A673 (cell line): ENCODE results near the gene TGM3. TPM values are rescaled to one million over a fixed set of nuclear protein-coding genes. Genes with fewer than 3 reads are reported as not detected.

Source experiments
- BruUV-seq: library from RNA; stranded (reverse); fragments of 400-500 nt; replicated peaks from 2 replicates; lab custom pipeline; 2021; lab: Mats Ljungman, UMichigan
- CTCF ChIA-PET: fragments of 300-600 bp; sonication (Branson Sonifier 250); formaldehyde crosslinking; loops from one replicate; lab custom pipeline; 2022; ENCODE audit warnings: antibody characterized with exemption; lab: Charles Lee
- POLR2A ChIA-PET: fragments of 300-600 bp; sonication (Branson Sonifier 250); formaldehyde crosslinking; loops from one replicate; lab custom pipeline; 2022; ENCODE audit warnings: antibody characterized with exemption; ENCODE audit not compliant: low non-redundant PET; lab: Charles Lee
- DNase-seq: peaks from one replicate; pipeline ENCODE4 v3.0.0-alpha.2; 2015; ENCODE audit warnings: low spot score
- H3K27ac ChIP-seq: fragments of 200-600 bp; sonication (generic); 2 replicates; pipeline ENCODE4 v1.5.1; 2016; ENCODE audit warnings: mixed run types, low read depth, mild to moderate bottlenecking, mixed read lengths, antibody characterized with exemption, low read length; ENCODE audit not compliant: poor library complexity, severe bottlenecking
- H3K27me3 ChIP-seq: fragments of 200-600 bp; sonication (generic); replicated peaks from 2 replicates; pipeline ENCODE4 v1.6.1; 2017; ENCODE audit warnings: mixed run types, low read depth, mild to moderate bottlenecking, mixed read lengths, antibody characterized with exemption, low read length; ENCODE audit not compliant: insufficient read depth, poor library complexity
- H3K36me3 ChIP-seq: fragments of 200-600 bp; sonication (generic); 2 replicates; pipeline ENCODE4 v1.6.1; 2016; ENCODE audit warnings: mixed run types, mild to moderate bottlenecking, mixed read lengths, antibody characterized with exemption, low read length; ENCODE audit not compliant: insufficient read depth, poor library complexity, severe bottlenecking
- H3K4me1 ChIP-seq: fragments of 200-600 bp; sonication (generic); 2 replicates; pipeline ENCODE4 v1.6.1; 2017; ENCODE audit warnings: mixed run types, mild to moderate bottlenecking, mixed read lengths, antibody characterized with exemption, low read length; ENCODE audit not compliant: insufficient read depth, poor library complexity, severe bottlenecking
- H3K4me3 ChIP-seq: fragments of 200-600 bp; sonication (generic); 2 replicates; pipeline ENCODE4 v1.5.1; 2016; ENCODE audit warnings: low read depth, mixed run types, mild to moderate bottlenecking, mixed read lengths, low read length; ENCODE audit not compliant: poor library complexity, severe bottlenecking
- H3K9me3 ChIP-seq: fragments of 200-600 bp; sonication (generic); 2 replicates; pipeline ENCODE4 v1.6.1; 2016; ENCODE audit warnings: mixed run types, low read depth, mild to moderate bottlenecking, mixed read lengths, antibody characterized with exemption, low read length; ENCODE audit not compliant: poor library complexity, severe bottlenecking
- EZH2 ChIP-seq: fragments of 200-600 bp; sonication (generic); IDR thresholded peaks from 2 replicates; pipeline ENCODE4 v1.6.1; 2017; ENCODE audit warnings: borderline replicate concordance, low read depth, mild to moderate bottlenecking, mixed read lengths, antibody characterized with exemption, low read length; ENCODE audit not compliant: poor library complexity, severe bottlenecking
- intact Hi-C: fragments of 100-400 bp; cut with micrococcal nuclease; formaldehyde crosslinking; loops from one replicate; pipeline ENCODE4 v1.10.0; 2022; ENCODE audit not compliant: unreplicated experiment
- total RNA-seq: library from RNA; stranded (reverse); gene quantifications from 2 replicates; pipeline ENCODE4 v1.2.3, GENCODE V29; 2021
- TF ChIP-seq, protein P1 (sequence below): fragments of 300-800, 200-600 bp; sonication (generic); conservative IDR thresholded peaks from 2 replicates; pipeline ENCODE4 v1.5.1; 2017; ENCODE audit warnings: low read depth, mild to moderate bottlenecking, antibody characterized with exemption, low read length, moderate library complexity, mixed read lengths

TGM3 gene
- total RNA-seq, 1 experiment from 2014 or later, result 0.11 TPM

DNA sequence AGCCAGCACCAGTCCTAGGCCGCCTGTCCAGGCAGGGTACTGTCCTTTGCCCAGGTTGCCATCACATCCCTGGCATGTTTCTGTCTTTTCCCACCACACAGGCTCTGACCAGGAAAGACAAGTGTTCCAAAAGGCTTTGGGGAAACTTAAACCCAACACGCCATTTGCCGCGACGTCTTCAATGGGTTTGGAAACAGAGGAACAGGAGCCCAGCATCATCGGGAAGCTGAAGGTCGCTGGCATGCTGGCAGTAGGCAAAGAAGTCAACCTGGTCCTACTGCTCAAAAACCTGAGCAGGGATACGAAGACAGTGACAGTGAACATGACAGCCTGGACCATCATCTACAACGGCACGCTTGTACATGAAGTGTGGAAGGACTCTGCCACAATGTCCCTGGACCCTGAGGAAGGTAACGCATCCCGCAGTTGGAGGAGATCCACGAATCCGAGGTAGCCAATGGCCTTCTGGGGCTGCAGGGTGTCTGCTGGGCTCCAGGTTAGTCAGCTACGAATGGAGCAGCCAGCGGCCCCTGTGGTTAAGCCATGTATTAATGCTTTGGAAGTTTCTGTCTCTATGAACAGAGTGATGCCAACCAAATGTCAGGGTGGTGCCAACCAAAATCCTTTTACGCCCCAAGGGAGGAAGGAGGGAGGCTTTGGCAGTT lies 36.2 kb downstream of the TGM3 start:
- BruUV-seq, result no TSS peak
- intact Hi-C loops, result no loop called here
- TF ChIP-seq, protein P1, sequence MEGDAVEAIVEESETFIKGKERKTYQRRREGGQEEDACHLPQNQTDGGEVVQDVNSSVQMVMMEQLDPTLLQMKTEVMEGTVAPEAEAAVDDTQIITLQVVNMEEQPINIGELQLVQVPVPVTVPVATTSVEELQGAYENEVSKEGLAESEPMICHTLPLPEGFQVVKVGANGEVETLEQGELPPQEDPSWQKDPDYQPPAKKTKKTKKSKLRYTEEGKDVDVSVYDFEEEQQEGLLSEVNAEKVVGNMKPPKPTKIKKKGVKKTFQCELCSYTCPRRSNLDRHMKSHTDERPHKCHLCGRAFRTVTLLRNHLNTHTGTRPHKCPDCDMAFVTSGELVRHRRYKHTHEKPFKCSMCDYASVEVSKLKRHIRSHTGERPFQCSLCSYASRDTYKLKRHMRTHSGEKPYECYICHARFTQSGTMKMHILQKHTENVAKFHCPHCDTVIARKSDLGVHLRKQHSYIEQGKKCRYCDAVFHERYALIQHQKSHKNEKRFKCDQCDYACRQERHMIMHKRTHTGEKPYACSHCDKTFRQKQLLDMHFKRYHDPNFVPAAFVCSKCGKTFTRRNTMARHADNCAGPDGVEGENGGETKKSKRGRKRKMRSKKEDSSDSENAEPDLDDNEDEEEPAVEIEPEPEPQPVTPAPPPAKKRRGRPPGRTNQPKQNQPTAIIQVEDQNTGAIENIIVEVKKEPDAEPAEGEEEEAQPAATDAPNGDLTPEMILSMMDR, result no peak
- TF ChIP-seq EZH2, result no peak
- no peaks in the 10 kb centered on the region for H3K36me3 ChIP-seq
- no peak overlapping the region for H3K27ac ChIP-seq
- no peak overlapping the region for H3K4me3 ChIP-seq
- ChIA-PET CTCF (interaction anchor here (0.6 kb wide), 1 partner anchor 339 kb away, joined by 9 read pairs; no protein-coding TSS in a partner anchor), POLR2A (no interaction called here)
- no peaks in the 10 kb centered on the region for H3K9me3 ChIP-seq
- H3K27me3 ChIP-seq, result peaks cover 11% of the 10 kb centered on the region
- no peaks in the 10 kb centered on the region for H3K4me1 ChIP-seq
- no peak for DNase-seq

DNA sequence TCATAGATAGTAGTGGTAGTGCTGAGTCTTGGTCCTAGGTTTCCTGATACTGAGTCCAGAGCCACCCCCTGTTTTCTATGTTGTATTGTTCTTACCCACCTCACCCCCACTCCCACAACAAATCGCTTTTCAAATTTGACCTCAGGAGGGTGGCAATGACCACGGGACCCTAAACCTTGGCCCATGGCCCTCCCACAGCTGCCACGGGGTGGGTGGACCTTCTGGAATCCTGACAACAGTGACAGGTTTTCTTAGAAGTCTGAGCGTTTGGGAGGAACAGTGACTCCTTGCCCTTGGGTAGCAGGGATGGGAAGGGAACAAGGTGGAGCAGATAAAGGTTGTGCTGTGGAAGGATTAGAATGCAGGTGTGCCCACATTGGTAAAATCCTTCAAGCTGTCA lies 36.9 kb downstream of the TGM3 start:
- Histone ChIP-seq H3K36me3 (no peaks in the 10 kb centered on the region), H3K9me3 (no peaks in the 10 kb centered on the region), H3K27me3 (peaks cover 11% of the 10 kb centered on the region), H3K4me3 (no peak overlapping the region), H3K4me1 (no peaks in the 10 kb centered on the region), H3K27ac (no peak overlapping the region)
- intact Hi-C loops, result no loop called here
- no TSS peak for BruUV-seq
- DNase-seq, result no peak
- TF ChIP-seq, protein P1, result no peak
- TF ChIP-seq EZH2, result no peak
- ChIA-PET CTCF (interaction anchor here (0.6 kb wide), 1 partner anchor 340 kb away, joined by 9 read pairs; no protein-coding TSS in a partner anchor), POLR2A (no interaction called here)

DNA sequence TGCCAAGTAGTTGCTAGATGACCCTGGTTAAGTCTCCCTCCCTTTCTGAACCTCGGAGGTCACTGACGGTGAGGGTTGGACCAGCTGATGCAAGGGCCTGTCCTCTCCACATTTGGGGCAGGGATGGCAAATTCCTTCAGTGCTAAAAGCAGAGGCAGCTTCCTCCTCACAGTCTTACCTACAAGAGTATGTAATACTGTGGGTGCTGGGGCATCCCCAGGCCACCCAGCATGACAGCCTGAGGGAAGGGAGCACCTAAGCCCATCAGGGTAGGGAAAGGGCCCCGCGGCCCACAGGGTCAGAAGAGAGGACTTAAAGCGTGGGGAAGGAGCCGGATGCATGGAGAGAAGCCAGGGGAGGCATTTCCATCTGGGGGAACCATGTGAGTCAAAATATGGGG lies 38.0 kb downstream of the TGM3 start:
- Histone ChIP-seq H3K9me3 (no peaks in the 10 kb centered on the region), H3K36me3 (no peaks in the 10 kb centered on the region), H3K27ac (no peak overlapping the region), H3K4me1 (no peaks in the 10 kb centered on the region), H3K27me3 (peaks cover 11% of the 10 kb centered on the region), H3K4me3 (no peak overlapping the region)
- ChIA-PET POLR2A (no interaction called here), CTCF (no interaction called here)
- TF ChIP-seq, protein P1, result no peak
- TF ChIP-seq EZH2, result no peak
- no peak for DNase-seq
- intact Hi-C loops, result no loop called here
- BruUV-seq, result no TSS peak
